Adipose tissue (tissue), 3 donors: ENCODE measurements around the gene ITPR2. TPM values are rescaled to one million over a fixed set of nuclear protein-coding genes. Genes with fewer than 3 reads are reported as not detected.
"Not testable (repeated sequence)": the region's sequence is repeated elsewhere in the genome, so short reads cannot be mapped to it uniquely, and the experiment has no call there.

Source experiments
- H3K27ac ChIP-seq: one replicate; pipeline ENCODE4 v1.5.1; 2013; ENCODE audit warnings: low read depth, low read length
- WGBS, 3 donors: extraction: QIAGEN DNeasy Blood & Tissue Kit; methylation state at CpG; one replicate each; pipeline ENCODE4 v1.1.7; 2013; 5-methylcytosine and 5-hydroxymethylcytosine counted together
- polyA plus RNA-seq, 3 donors: library from polyadenylated mRNA; stranded (reverse); fragments of 200-250 nt; gene quantifications; one replicate each; pipeline ENCODE4 v1.2.3, GENCODE V29; 2013
- donor health status: healthy with polysubstance abuse.
- donor health status: Bipolar disorder and iron deficiency.
- donor health status: healthy.

The ITPR2 gene
- polyA plus RNA-seq, 3 donors, result 2.8 to 15.5 (median 4.7) TPM

- WGBS, 3 donors, result 50 to 61% (median 52%) methylated on average over 4 of the region's 4 CpGs
- H3K27ac ChIP-seq, result no peak overlapping the region
Measured at GRCh38 chr12:26678697-26679660, 154.0 kb downstream of the ITPR2 start.

- 59 to 93% (median 85%) methylated on average over 5 of the region's 5 CpGs for WGBS, 3 donors
- not testable (repeated sequence) for H3K27ac ChIP-seq
Measured at GRCh38 chr12:26671487-26671886, 161.5 kb downstream of the ITPR2 start.

GRCh38 chr12:26668847-26669246 is 164.1 kb downstream of the ITPR2 start:
- 61 to 95% (median 90%) methylated on average over 3 of the region's 3 CpGs for WGBS, 3 donors
- H3K27ac ChIP-seq, result no peak overlapping the region

GRCh38 chr12:26668230-26668629 is 164.8 kb downstream of the ITPR2 start:
- 82 to 94% (median 91%) methylated on average over 1 of the region's 1 CpG for WGBS, 3 donors
- no peak overlapping the region for H3K27ac ChIP-seq

- 86 to 93% (median 91%) methylated on average over 5 of the region's 5 CpGs for WGBS, 3 donors
- H3K27ac ChIP-seq, result no peak overlapping the region
Measured at GRCh38 chr12:26666286-26666685, 166.7 kb downstream of the ITPR2 start.

- WGBS, 3 donors, result 61 to 98% (median 86%) methylated on average over 3 of the region's 3 CpGs
- no peak overlapping the region for H3K27ac ChIP-seq
Measured at GRCh38 chr12:26661399-26661798, 171.6 kb downstream of the ITPR2 start.

- 74 to 100% (median 99%) methylated on average over 2 of the region's 2 CpGs for WGBS, 3 donors
- no peak overlapping the region for H3K27ac ChIP-seq
Measured at GRCh38 chr12:26659930-26660329, 173.1 kb downstream of the ITPR2 start.

GRCh38 chr12:26658991-26659390 is 174.0 kb downstream of the ITPR2 start:
- H3K27ac ChIP-seq, result no peak overlapping the region

GRCh38 chr12:26654623-26655022 is 178.4 kb downstream of the ITPR2 start:
- H3K27ac ChIP-seq, result no peak overlapping the region

More at GRCh38 chr12:26658991-26659390, 174.0 kb downstream of the ITPR2 start:
- 67 to 82% (median 67%) methylated on average over 4 of the region's 4 CpGs for WGBS, 3 donors

- no peak overlapping the region for H3K27ac ChIP-seq
- whole genome bisulfite sequencing, 3 donors, result 49 to 58% (median 50%) methylated on average over 7 of the region's 7 CpGs
Measured at GRCh38 chr12:26651566-26652188, 181.3 kb downstream of the ITPR2 start.

- H3K27ac ChIP-seq, result no peak overlapping the region
Measured at GRCh38 chr12:26651036-26651435, 182.0 kb downstream of the ITPR2 start.

GRCh38 chr12:26648999-26649398 is 184.0 kb downstream of the ITPR2 start:
- no peak overlapping the region for H3K27ac ChIP-seq
- WGBS, 3 donors, result 48 to 63% (median 61%) methylated on average over 1 of the region's 1 CpG

- WGBS, 3 donors, result 4 to 26% (median 15%) methylated on average over 1 of the region's 1 CpG
- H3K27ac ChIP-seq, result no peak overlapping the region
Measured at GRCh38 chr12:26648584-26648983, 184.4 kb downstream of the ITPR2 start.

GRCh38 chr12:26648066-26648465 is 184.9 kb downstream of the ITPR2 start:
- no peak overlapping the region for H3K27ac ChIP-seq
- 88 to 91% (median 89%) methylated on average over 3 of the region's 3 CpGs for WGBS, 3 donors

GRCh38 chr12:26647088-26647487 is 185.9 kb downstream of the ITPR2 start:
- no peak overlapping the region for H3K27ac ChIP-seq
- 96 to 98% (median 98%) methylated on average over 3 of the region's 3 CpGs for WGBS, 3 donors

- WGBS, 3 donors, result 73 to 82% (median 82%) methylated on average over 2 of the region's 2 CpGs
- H3K27ac ChIP-seq, result no peak overlapping the region
Measured at GRCh38 chr12:26646571-26646970, 186.4 kb downstream of the ITPR2 start.

- 92 to 94% (median 93%) methylated on average over 3 of the region's 3 CpGs for WGBS, 3 donors
- H3K27ac ChIP-seq, result not testable (repeated sequence)
Measured at GRCh38 chr12:26644376-26644775, 188.6 kb downstream of the ITPR2 start.

GRCh38 chr12:26643532-26644315 is 189.3 kb downstream of the ITPR2 start:
- no peak overlapping the region for H3K27ac ChIP-seq
- WGBS, 3 donors, result 83 to 90% (median 87%) methylated on average over 4 of the region's 4 CpGs

GRCh38 chr12:26642361-26642760 is 190.6 kb downstream of the ITPR2 start:
- 67 to 83% (median 71%) methylated on average over 2 of the region's 2 CpGs for WGBS, 3 donors
- H3K27ac ChIP-seq, result no peak overlapping the region
